ENCODE data around the gene PKP4.

PKP4 gene

GRCh38 chr2:158513841-158514240, 57.1 kb downstream of the PKP4 start:
- no peaks in the 10 kb centered on the region for H3K9me3 ChIP-seq (ENCODE audit: control insufficient read depth, insufficient read depth, low read length)
- H3K4me3 ChIP-seq (ENCODE audit: low read depth, low read length): no peak overlapping the region
- no peaks in the 10 kb centered on the region for H3K36me3 ChIP-seq (ENCODE audit: control insufficient read depth, insufficient read depth, low read length)
- H3K4me1 ChIP-seq (ENCODE audit: control insufficient read depth, insufficient read depth, low read length): peaks cover 10% of the 10 kb centered on the region; the same call in 1 of the 2 replicates
- no peak overlapping the region for H3K9ac ChIP-seq (ENCODE audit: low read depth, low read length)
- no peaks in the 10 kb centered on the region for H3K27me3 ChIP-seq (ENCODE audit: control insufficient read depth, insufficient read depth, low read length)
- H3K27ac ChIP-seq (ENCODE audit: low read depth, low read length): no peak overlapping the region

DNA sequence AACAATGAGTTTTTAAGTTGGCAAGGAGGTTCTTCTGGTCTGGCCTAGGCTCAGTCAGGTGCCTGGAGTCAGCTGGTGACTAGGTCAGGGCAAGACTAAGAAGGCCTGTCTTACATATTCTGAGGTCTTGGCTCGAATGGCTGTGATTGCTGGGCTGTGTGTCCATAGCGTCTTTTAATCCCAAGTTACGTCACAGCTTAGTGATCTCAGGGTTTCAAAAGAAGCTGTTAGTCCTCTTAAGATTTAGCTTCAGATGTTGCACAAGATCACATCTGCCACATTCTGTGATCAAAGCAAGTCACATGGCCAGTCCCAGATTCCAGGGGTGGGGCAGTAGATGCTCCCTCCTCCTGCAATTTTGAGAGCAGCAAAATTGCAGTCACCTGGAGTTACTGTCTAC, 61.3 kb downstream of the PKP4 start:
- Histone ChIP-seq H3K27ac (ENCODE audit: low read depth, low read length) (no peak overlapping the region), H3K9me3 (ENCODE audit: control insufficient read depth, insufficient read depth, low read length) (no peaks in the 10 kb centered on the region), H3K27me3 (ENCODE audit: control insufficient read depth, insufficient read depth, low read length) (no peaks in the 10 kb centered on the region), H3K4me3 (ENCODE audit: low read depth, low read length) (no peak overlapping the region), H3K36me3 (ENCODE audit: control insufficient read depth, insufficient read depth, low read length) (no peaks in the 10 kb centered on the region), H3K9ac (ENCODE audit: low read depth, low read length) (no peak overlapping the region), H3K4me1 (ENCODE audit: control insufficient read depth, insufficient read depth, low read length) (no peaks in the 10 kb centered on the region)

DNA sequence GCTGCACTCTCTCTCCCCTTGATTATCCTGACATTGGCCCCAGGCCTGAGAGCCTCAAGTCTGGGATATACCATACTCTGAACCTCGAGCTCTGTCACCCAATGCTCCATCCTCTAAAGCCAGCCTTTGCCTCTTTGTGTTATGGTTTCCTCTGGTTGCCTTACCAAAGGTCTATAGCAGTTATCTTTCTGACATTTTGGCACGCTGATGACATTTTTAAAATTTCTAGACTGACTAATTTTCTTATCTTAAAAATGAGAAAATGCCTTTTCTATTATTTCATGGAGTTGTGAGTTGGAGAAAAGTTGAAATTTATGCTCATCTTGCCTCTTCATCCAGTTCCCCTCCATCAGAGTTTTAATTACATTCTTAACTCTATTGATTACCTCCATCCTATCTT, 62.7 kb downstream of the PKP4 start:
- no peak overlapping the region for H3K27ac ChIP-seq (ENCODE audit: low read depth, low read length)
- no peaks in the 10 kb centered on the region for H3K27me3 ChIP-seq (ENCODE audit: control insufficient read depth, insufficient read depth, low read length)
- no peak overlapping the region for H3K9ac ChIP-seq (ENCODE audit: low read depth, low read length)
- H3K4me1 ChIP-seq (ENCODE audit: control insufficient read depth, insufficient read depth, low read length): no peaks in the 10 kb centered on the region
- no peaks in the 10 kb centered on the region for H3K36me3 ChIP-seq (ENCODE audit: control insufficient read depth, insufficient read depth, low read length)
- H3K4me3 ChIP-seq (ENCODE audit: low read depth, low read length): no peak overlapping the region
- no peaks in the 10 kb centered on the region for H3K9me3 ChIP-seq (ENCODE audit: control insufficient read depth, insufficient read depth, low read length)

GRCh38 chr2:158529379-158530259, 72.9 kb downstream of the PKP4 start:
- Histone ChIP-seq H3K27me3 (ENCODE audit: control insufficient read depth, insufficient read depth, low read length) (no peaks in the 10 kb centered on the region), H3K27ac (ENCODE audit: low read depth, low read length) (no peak overlapping the region), H3K9ac (ENCODE audit: low read depth, low read length) (no peak overlapping the region), H3K9me3 (ENCODE audit: control insufficient read depth, insufficient read depth, low read length) (no peaks in the 10 kb centered on the region), H3K4me1 (ENCODE audit: control insufficient read depth, insufficient read depth, low read length) (0 out of 2 replicates have a peak, but pooled peaks cover 12% of the 10 kb centered on the region), H3K4me3 (ENCODE audit: low read depth, low read length) (no peak overlapping the region), H3K36me3 (ENCODE audit: control insufficient read depth, insufficient read depth, low read length) (peaks cover 3% of the 10 kb centered on the region; the same call in 1 of the 2 replicates)

- Histone ChIP-seq H3K27ac (ENCODE audit: low read depth, low read length) (no peak overlapping the region), H3K9ac (ENCODE audit: low read depth, low read length) (no peak overlapping the region), H3K9me3 (ENCODE audit: control insufficient read depth, insufficient read depth, low read length) (no peaks in the 10 kb centered on the region)
These were observed 74.1 kb downstream of the PKP4 start for GRCh38 chr2:158530829-158531228.

DNA sequence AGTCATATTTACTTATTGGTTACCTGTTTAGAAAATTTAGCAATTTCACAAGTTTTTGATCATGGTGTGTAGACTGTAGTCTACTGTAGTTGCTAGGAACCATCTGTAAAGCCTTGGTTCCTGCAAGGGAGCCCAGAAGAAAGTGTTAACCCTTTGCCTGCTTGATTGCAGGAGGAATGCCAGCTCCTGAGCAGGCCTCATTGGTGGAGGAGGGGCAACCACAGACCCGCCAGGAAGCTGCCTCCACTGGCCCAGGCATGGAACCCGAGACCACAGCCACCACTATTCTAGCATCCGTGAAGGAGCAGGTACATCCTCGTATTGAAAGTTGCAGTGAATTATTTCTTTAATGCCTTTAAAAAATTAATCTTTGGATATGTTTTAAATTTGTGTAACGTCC, 76.3 kb downstream of the PKP4 start:
- H3K4me3 ChIP-seq (ENCODE audit: low read depth, low read length): no peak overlapping the region
- H3K27ac ChIP-seq (ENCODE audit: low read depth, low read length): no peak overlapping the region
- peaks cover 14% of the 10 kb centered on the region for H3K36me3 ChIP-seq (ENCODE audit: control insufficient read depth, insufficient read depth, low read length)
- 0 out of 2 replicates have a peak, but pooled peaks cover 12% of the 10 kb centered on the region for H3K4me1 ChIP-seq (ENCODE audit: control insufficient read depth, insufficient read depth, low read length)
- H3K27me3 ChIP-seq (ENCODE audit: control insufficient read depth, insufficient read depth, low read length): no peaks in the 10 kb centered on the region
- no peak overlapping the region for H3K9ac ChIP-seq (ENCODE audit: low read depth, low read length)
- H3K9me3 ChIP-seq (ENCODE audit: control insufficient read depth, insufficient read depth, low read length): no peaks in the 10 kb centered on the region

More at GRCh38 chr2:158530829-158531228, 74.1 kb downstream of the PKP4 start:
- Histone ChIP-seq H3K36me3 (ENCODE audit: control insufficient read depth, insufficient read depth, low read length) (peaks cover 9% of the 10 kb centered on the region), H3K4me3 (ENCODE audit: low read depth, low read length) (no peak overlapping the region), H3K4me1 (ENCODE audit: control insufficient read depth, insufficient read depth, low read length) (0 out of 2 replicates have a peak, but pooled peaks cover 12% of the 10 kb centered on the region), H3K27me3 (ENCODE audit: control insufficient read depth, insufficient read depth, low read length) (no peaks in the 10 kb centered on the region)

GRCh38 chr2:158539176-158540005, 82.6 kb downstream of the PKP4 start:
- no peak overlapping the region for H3K9ac ChIP-seq (ENCODE audit: low read depth, low read length)
- no peak overlapping the region for H3K4me3 ChIP-seq (ENCODE audit: low read depth, low read length)
- no peak overlapping the region for H3K27ac ChIP-seq (ENCODE audit: low read depth, low read length)
- H3K4me1 ChIP-seq (ENCODE audit: control insufficient read depth, insufficient read depth, low read length): no peaks in the 10 kb centered on the region
- H3K27me3 ChIP-seq (ENCODE audit: control insufficient read depth, insufficient read depth, low read length): no peaks in the 10 kb centered on the region
- no peaks in the 10 kb centered on the region for H3K9me3 ChIP-seq (ENCODE audit: control insufficient read depth, insufficient read depth, low read length)
- peaks cover 12% of the 10 kb centered on the region for H3K36me3 ChIP-seq (ENCODE audit: control insufficient read depth, insufficient read depth, low read length)

DNA sequence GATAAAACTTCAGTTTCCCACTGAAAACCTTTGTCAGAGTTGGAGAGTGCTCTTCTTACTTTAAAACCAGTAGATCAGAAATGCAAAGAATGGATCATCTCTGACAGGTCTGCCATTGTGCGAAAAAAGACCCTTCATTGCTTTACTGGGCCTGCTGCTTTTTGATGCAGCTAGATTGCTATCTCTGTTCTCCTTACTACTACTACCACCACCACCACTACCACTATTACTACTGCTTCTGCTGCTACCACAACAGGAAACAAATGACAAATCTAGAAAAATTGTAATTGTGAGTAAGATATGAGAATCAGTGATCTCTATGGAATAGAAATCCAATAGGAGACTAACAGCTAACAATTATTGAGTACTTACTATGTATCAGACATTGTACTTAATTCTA, 85.8 kb downstream of the PKP4 start:
- Histone ChIP-seq H3K27ac (ENCODE audit: low read depth, low read length) (no peak overlapping the region), H3K27me3 (ENCODE audit: control insufficient read depth, insufficient read depth, low read length) (no peaks in the 10 kb centered on the region), H3K4me1 (ENCODE audit: control insufficient read depth, insufficient read depth, low read length) (no peaks in the 10 kb centered on the region), H3K4me3 (ENCODE audit: low read depth, low read length) (no peak overlapping the region), H3K9me3 (ENCODE audit: control insufficient read depth, insufficient read depth, low read length) (no peaks in the 10 kb centered on the region), H3K9ac (ENCODE audit: low read depth, low read length) (no peak overlapping the region), H3K36me3 (ENCODE audit: control insufficient read depth, insufficient read depth, low read length) (peaks cover 12% of the 10 kb centered on the region; the same call in 1 of the 2 replicates)

DNA sequence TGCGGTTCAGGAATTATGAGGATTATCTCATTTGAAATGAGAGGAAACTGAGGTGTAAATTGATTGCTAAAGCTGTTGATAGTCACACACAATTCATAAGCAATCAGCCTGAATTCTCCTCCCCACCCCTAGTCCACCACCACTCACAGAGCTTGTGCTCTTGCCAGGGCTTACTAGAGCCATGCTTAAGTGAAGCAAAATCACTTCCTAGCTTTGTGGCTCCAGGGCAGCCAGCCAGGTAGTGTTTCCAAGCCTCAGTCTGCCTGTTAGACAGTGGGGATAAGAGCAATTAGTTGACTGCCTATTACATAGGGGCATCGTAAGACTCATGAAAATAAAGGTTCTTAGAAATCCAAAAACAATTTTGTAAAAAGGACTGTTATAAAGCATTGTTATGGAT, 87.2 kb downstream of the PKP4 start:
- Histone ChIP-seq H3K4me3 (ENCODE audit: low read depth, low read length) (no peak overlapping the region), H3K27ac (ENCODE audit: low read depth, low read length) (no peak overlapping the region), H3K9ac (ENCODE audit: low read depth, low read length) (no peak overlapping the region), H3K9me3 (ENCODE audit: control insufficient read depth, insufficient read depth, low read length) (no peaks in the 10 kb centered on the region), H3K27me3 (ENCODE audit: control insufficient read depth, insufficient read depth, low read length) (no peaks in the 10 kb centered on the region), H3K4me1 (ENCODE audit: control insufficient read depth, insufficient read depth, low read length) (no peaks in the 10 kb centered on the region), H3K36me3 (ENCODE audit: control insufficient read depth, insufficient read depth, low read length) (peaks cover 23% of the 10 kb centered on the region; the same call in 1 of the 2 replicates)

GRCh38 chr2:158544998-158545397, 88.2 kb downstream of the PKP4 start:
- Histone ChIP-seq H3K9ac (ENCODE audit: low read depth, low read length) (no peak overlapping the region), H3K4me3 (ENCODE audit: low read depth, low read length) (no peak overlapping the region), H3K9me3 (ENCODE audit: control insufficient read depth, insufficient read depth, low read length) (no peaks in the 10 kb centered on the region), H3K4me1 (ENCODE audit: control insufficient read depth, insufficient read depth, low read length) (no peaks in the 10 kb centered on the region), H3K27ac (ENCODE audit: low read depth, low read length) (no peak overlapping the region), H3K36me3 (ENCODE audit: control insufficient read depth, insufficient read depth, low read length) (peaks cover 23% of the 10 kb centered on the region; the same call in 1 of the 2 replicates), H3K27me3 (ENCODE audit: control insufficient read depth, insufficient read depth, low read length) (no peaks in the 10 kb centered on the region)
